MM.1S (cell line): Measurements from ENCODE around the gene TBC1D20.
"Not testable (repeated sequence)": the region's sequence is repeated elsewhere in the genome, so short reads cannot be mapped to it uniquely, and the experiment has no call there.

ENCODE experiments used
- DNase-seq: peaks from one replicate; pipeline ENCODE4 v3.0.0-alpha.2; 2015
- H2AFZ ChIP-seq: fragments of 300-600 bp; sonication (generic); 2 replicates; pipeline ENCODE4 v1.6.0; 2016; ENCODE audit warnings: antibody characterized with exemption, low read length
- H3F3A ChIP-seq: fragments of 300-600 bp; sonication (generic); 2 replicates; pipeline ENCODE4 v1.6.1; 2016; ENCODE audit warnings: mild to moderate bottlenecking, antibody characterized with exemption, low read length, moderate library complexity, mixed read lengths; ENCODE audit not compliant: insufficient read depth
- H3K27ac ChIP-seq: fragments of 300-600 bp; sonication (generic); 2 replicates; pipeline ENCODE4 v1.5.1; 2016; ENCODE audit warnings: mild to moderate bottlenecking, low read length
- H3K27me3 ChIP-seq: fragments of 300-600 bp; sonication (generic); replicated peaks from 2 replicates; pipeline ENCODE4 v1.6.0; 2016; ENCODE audit warnings: low read length; ENCODE audit not compliant: insufficient read depth
- H3K36me3 ChIP-seq: fragments of 300-600 bp; sonication (generic); replicated peaks from 2 replicates; pipeline ENCODE4 v1.6.1; 2016; ENCODE audit warnings: mild to moderate bottlenecking, low read length, mixed read lengths; ENCODE audit not compliant: insufficient read depth
- H3K4me1 ChIP-seq: fragments of 300-600 bp; sonication (generic); 2 replicates; pipeline ENCODE4 v1.6.1; 2016; ENCODE audit warnings: low read length, mixed read lengths
- H3K4me2 ChIP-seq: fragments of 300-600 bp; sonication (generic); 2 replicates; pipeline ENCODE4 v1.6.0; 2016; ENCODE audit warnings: low read depth, low read length
- H3K4me3 ChIP-seq: fragments of 300-600 bp; sonication (generic); 2 replicates; pipeline ENCODE4 v1.5.1; 2016; ENCODE audit warnings: low read length, mixed read lengths
- H3K79me2 ChIP-seq: fragments of 300-600 bp; sonication (generic); 2 replicates; pipeline ENCODE4 v1.6.1; 2016; ENCODE audit warnings: mixed run types, low read length, mixed read lengths
- H3K9ac ChIP-seq: fragments of 300-600 bp; sonication (generic); 2 replicates; pipeline ENCODE4 v1.6.1; 2016; ENCODE audit warnings: low read length, mixed read lengths
- H3K9me2 ChIP-seq: fragments of 300-600 bp; sonication (generic); replicated peaks from 2 replicates; pipeline ENCODE4 v1.6.1; 2016; ENCODE audit warnings: mild to moderate bottlenecking, low read length, mixed read lengths; ENCODE audit not compliant: insufficient read depth
- H3K9me3 ChIP-seq: fragments of 300-600 bp; sonication (generic); replicated peaks from 2 replicates; pipeline ENCODE4 v1.6.1; 2016; ENCODE audit warnings: mild to moderate bottlenecking, low read length, mixed read lengths; ENCODE audit not compliant: insufficient read depth
- H4K20me1 ChIP-seq: fragments of 300-600 bp; sonication (generic); 2 replicates; pipeline ENCODE4 v1.6.1; 2016; ENCODE audit warnings: mild to moderate bottlenecking, low read length, moderate library complexity, mixed read lengths; ENCODE audit not compliant: insufficient read depth
- EZH2 ChIP-seq: fragments of 300-600 bp; sonication (generic); optimal IDR thresholded peaks from 2 replicates; pipeline ENCODE3; 2017; ENCODE audit warnings: low read depth, mild to moderate bottlenecking, antibody characterized with exemption, low read length, mixed read lengths
- EZH2phosphoT487 ChIP-seq: fragments of 300-600 bp; sonication (generic); IDR thresholded peaks from 2 replicates; pipeline ENCODE4 v1.6.1; 2018; ENCODE audit warnings: antibody characterized with exemption, low read length
- TF ChIP-seq, protein P1 (sequence below): fragments of 300-600 bp; sonication (generic); IDR thresholded peaks from 2 replicates; pipeline ENCODE4 v1.5.1; 2016; ENCODE audit warnings: antibody characterized with exemption, low read length, mixed read lengths

TBC1D20 gene

DNA sequence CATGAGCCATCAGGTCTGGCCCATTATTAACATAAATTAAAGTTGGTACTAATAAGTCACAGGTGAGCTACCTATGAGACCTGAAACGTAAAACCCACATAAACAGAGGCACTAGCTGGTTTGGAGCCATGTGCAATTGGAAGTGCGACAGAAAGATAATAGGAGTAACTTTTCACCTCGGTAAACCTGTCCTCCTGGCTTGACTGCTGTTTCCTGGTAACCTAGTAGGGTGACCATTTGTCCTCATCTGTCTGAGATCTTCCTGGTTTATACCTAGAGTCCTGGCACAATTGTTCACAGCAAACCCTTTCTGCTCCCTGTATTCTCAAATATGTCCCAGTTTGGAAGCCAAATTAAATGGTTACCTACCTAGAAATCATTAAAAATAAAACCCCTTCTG, 7.4 kb downstream of the TBC1D20 start:
- no peak overlapping the region for H3K4me3 ChIP-seq
- H3K27ac ChIP-seq: no peak overlapping the region
- no peaks in the 10 kb centered on the region for H3F3A ChIP-seq
- no peak overlapping the region for H3K4me2 ChIP-seq
- no peaks in the 10 kb centered on the region for H3K9me2 ChIP-seq
- peaks cover 82% of the 10 kb centered on the region for H3K79me2 ChIP-seq
- no peak overlapping the region for H3K9ac ChIP-seq
- H3K9me3 ChIP-seq: no peaks in the 10 kb centered on the region
- TF ChIP-seq EZH2phosphoT487 (no peak), EZH2 (no peak)
- TF ChIP-seq, protein P1, sequence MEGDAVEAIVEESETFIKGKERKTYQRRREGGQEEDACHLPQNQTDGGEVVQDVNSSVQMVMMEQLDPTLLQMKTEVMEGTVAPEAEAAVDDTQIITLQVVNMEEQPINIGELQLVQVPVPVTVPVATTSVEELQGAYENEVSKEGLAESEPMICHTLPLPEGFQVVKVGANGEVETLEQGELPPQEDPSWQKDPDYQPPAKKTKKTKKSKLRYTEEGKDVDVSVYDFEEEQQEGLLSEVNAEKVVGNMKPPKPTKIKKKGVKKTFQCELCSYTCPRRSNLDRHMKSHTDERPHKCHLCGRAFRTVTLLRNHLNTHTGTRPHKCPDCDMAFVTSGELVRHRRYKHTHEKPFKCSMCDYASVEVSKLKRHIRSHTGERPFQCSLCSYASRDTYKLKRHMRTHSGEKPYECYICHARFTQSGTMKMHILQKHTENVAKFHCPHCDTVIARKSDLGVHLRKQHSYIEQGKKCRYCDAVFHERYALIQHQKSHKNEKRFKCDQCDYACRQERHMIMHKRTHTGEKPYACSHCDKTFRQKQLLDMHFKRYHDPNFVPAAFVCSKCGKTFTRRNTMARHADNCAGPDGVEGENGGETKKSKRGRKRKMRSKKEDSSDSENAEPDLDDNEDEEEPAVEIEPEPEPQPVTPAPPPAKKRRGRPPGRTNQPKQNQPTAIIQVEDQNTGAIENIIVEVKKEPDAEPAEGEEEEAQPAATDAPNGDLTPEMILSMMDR: no peak
- DNase-seq: no peak
- no peaks in the 10 kb centered on the region for H3K27me3 ChIP-seq
- no peaks in the 10 kb centered on the region for H3K36me3 ChIP-seq
- peaks cover 6% of the 10 kb centered on the region; the same call in 1 of the 2 replicates for H4K20me1 ChIP-seq
- H3K4me1 ChIP-seq: no peaks in the 10 kb centered on the region
- no peak overlapping the region for H2AFZ ChIP-seq

DNA sequence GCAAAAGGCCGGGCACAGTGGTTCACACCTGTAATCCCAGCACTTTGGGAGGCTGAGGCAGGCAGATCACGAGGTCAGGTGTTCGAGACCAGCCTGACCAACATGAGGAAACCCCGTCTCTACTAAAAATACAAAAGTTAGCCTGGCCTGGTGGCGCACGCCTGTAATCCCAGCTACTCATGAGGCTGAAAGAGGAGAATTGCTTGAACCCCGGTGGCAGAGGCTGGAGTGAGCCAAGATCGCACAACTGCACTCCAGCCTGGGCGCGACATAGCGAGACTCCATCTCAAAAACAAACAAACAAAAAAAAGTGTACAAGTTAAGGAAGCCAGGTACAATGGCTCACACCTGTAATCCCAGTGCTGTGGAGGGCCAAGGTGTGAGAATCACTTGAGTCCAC, 10.3 kb downstream of the TBC1D20 start:
- H3K9me3 ChIP-seq, H3K27ac ChIP-seq, H3K27me3 ChIP-seq, H3K9ac ChIP-seq, H3F3A ChIP-seq, H3K9me2 ChIP-seq, H4K20me1 ChIP-seq, H3K4me2 ChIP-seq, H3K4me1 ChIP-seq, DNase-seq, H3K4me3 ChIP-seq, H2AFZ ChIP-seq, H3K36me3 ChIP-seq: not testable (repeated sequence)
- H3K79me2 ChIP-seq: peaks cover 72% of the 10 kb centered on the region

DNA sequence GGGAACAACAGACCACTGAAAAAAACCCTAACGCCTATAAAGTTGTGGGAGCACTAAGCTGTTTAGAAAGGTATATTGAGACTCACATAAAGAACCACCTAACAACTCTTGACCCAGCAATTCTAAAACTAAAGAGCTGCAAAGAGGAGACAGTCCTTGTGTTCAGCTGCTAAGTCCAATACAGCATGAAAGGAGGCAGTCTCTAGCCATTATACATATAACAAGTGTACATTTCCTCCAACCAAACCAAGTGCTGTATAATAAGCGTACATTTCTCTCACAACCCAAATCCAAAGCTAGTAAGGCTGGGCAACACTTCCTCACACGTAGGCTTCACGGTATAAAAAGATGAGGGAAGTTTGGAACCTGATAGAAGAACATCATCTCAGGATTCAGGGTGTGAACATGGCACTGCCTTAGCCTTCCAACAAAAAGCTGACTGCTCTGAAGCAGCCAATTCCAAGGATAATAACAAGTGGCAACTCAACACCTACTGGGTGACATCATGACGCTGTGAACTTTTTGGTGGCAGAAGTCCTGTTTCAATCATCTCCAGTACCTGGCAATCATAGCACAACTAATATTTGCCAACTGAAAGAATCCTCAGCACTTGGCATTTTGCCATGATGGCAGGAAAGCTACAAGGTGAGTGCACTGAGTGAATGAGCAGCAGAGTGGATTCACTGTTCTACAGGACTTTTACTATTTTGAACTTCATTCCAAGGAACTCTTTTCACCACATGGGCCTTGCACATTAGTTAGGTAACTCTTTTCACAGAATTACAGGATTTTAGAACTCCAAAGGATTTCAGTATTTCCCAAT, 16.6 kb downstream of the TBC1D20 start:
- no peak overlapping the region for H3K4me3 ChIP-seq
- TF ChIP-seq, protein P1: no peak
- TF ChIP-seq EZH2phosphoT487: no peak
- TF ChIP-seq EZH2: no peak
- H3K27ac ChIP-seq: no peak overlapping the region
- H2AFZ ChIP-seq: no peak overlapping the region
- H3K4me2 ChIP-seq: no peak overlapping the region
- DNase-seq: no peak
- H3K27me3 ChIP-seq: no peaks in the 10 kb centered on the region
- peaks cover 10% of the 10 kb centered on the region; the same call in 1 of the 2 replicates for H3K36me3 ChIP-seq
- H3F3A ChIP-seq: no peaks in the 10 kb centered on the region
- H3K4me1 ChIP-seq: no peaks in the 10 kb centered on the region
- H3K9ac ChIP-seq: no peak overlapping the region
- peaks cover 41% of the 10 kb centered on the region for H3K79me2 ChIP-seq
- no peaks in the 10 kb centered on the region for H3K9me2 ChIP-seq
- no peaks in the 10 kb centered on the region for H3K9me3 ChIP-seq
- no peaks in the 10 kb centered on the region for H4K20me1 ChIP-seq

DNA sequence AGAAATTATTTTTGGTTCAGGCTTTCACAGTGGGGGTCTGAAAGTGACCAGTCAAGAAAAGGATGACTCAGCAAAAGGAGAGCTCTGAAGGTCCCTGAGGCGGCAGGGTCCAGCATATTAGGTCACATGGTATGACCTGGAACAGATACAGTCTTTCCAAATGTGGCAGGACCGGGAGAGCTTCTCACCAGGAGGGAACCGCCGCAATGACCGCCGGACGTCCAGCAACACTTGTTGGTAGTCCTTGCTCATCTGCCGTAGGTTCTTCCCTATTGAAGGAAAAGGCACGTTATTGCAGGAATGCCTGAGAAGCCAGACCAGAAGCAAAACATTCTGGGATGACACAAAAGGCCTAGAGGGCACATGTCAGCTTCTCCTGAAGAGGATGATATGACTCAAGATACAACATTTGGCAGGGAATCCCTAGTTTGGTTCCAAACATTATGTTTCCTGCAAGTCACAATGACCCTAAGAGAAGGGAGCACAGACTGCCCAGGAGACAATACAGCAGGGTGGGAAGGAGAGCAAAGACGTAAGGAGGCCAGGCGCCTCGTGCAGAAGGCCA, 17.4 kb downstream of the TBC1D20 start:
- Histone ChIP-seq H3F3A (0 out of 2 replicates have a peak, but pooled peaks cover 3% of the 10 kb centered on the region), H3K4me3 (no peak overlapping the region), H4K20me1 (no peaks in the 10 kb centered on the region), H2AFZ (no peak overlapping the region), H3K4me1 (peaks cover 3% of the 10 kb centered on the region; the same call in 1 of the 2 replicates), H3K9me2 (no peaks in the 10 kb centered on the region), H3K9ac (no peak overlapping the region), H3K9me3 (no peaks in the 10 kb centered on the region), H3K27ac (no peak overlapping the region), H3K36me3 (peaks cover 10% of the 10 kb centered on the region; the same call in 1 of the 2 replicates), H3K79me2 (peaks cover 34% of the 10 kb centered on the region), H3K27me3 (no peaks in the 10 kb centered on the region), H3K4me2 (no peak overlapping the region)
- TF ChIP-seq, protein P1: no peak
- TF ChIP-seq EZH2phosphoT487 (no peak), EZH2 (no peak)
- no peak for DNase-seq
